Activated T-helper 2 cell treated with anti-CD3 and anti-CD28 coated beads, Interferon-gamma antibody, Interleukin-2, Interleukin-4, amounts not matched to agents 10 μg/mL and 5 μg/mL and 100 μg/mL, durations not matched to agents 14 hours and 24 hours and 36 hours (primary cell): ENCODE results near the gene PLEKHM2. TPM values are rescaled to one million over a fixed set of nuclear protein-coding genes. Genes with fewer than 3 reads are reported as not detected.
A peak's percentile ranks its signal among the peaks of the same experiment; 100 is the strongest.
"Not testable (repeated sequence)": the region's sequence is repeated elsewhere in the genome, so short reads cannot be mapped to it uniquely, and the experiment has no call there.

Source experiments
- DNase-seq: peaks from one replicate; pipeline ENCODE4 v3.0.0; 2021; ENCODE audit warnings: low spot score
- H3K27ac Mint-ChIP-seq: one replicate; pipeline ENCODE4 v1.8.0; 2021; ENCODE audit warnings: mixed read lengths
- H3K27me3 Mint-ChIP-seq: one replicate; pipeline ENCODE4 v1.8.0; 2021; ENCODE audit warnings: low read depth, mixed read lengths
- H3K36me3 Mint-ChIP-seq: one replicate; pipeline ENCODE4 v1.8.0; 2021; ENCODE audit warnings: low read depth, mixed read lengths
- H3K4me1 Mint-ChIP-seq: one replicate; pipeline ENCODE4 v1.8.0; 2021; ENCODE audit warnings: low read depth, mixed read lengths
- H3K4me3 Mint-ChIP-seq: one replicate; pipeline ENCODE4 v1.8.0; 2021; ENCODE audit warnings: low read depth, mild to moderate bottlenecking, moderate library complexity, mixed read lengths
- H3K9me3 Mint-ChIP-seq: one replicate; pipeline ENCODE4 v1.8.0; 2021; ENCODE audit warnings: mixed read lengths
- intact Hi-C: fragments of 100-400 bp; cut with micrococcal nuclease; formaldehyde crosslinking; loops from one replicate; pipeline ENCODE4 v1.15.1; 2023
- total RNA-seq: library from RNA; stranded (reverse); gene quantifications from 2 replicates; pipeline ENCODE4 v1.2.3, GENCODE V29; 2022

Gene PLEKHM2
- total RNA-seq, 1 donor from 2014 or later = 61.6 TPM

- intact Hi-C loops = no loop called here
- H3K9me3 Mint-ChIP-seq = no peaks in the 10 kb centered on the region
- no peak overlapping the region for H3K27ac Mint-ChIP-seq
- DNase-seq = no peak
- no peaks in the 10 kb centered on the region for H3K27me3 Mint-ChIP-seq
- H3K4me1 Mint-ChIP-seq = peaks cover 16% of the 10 kb centered on the region
- H3K36me3 Mint-ChIP-seq = peaks cover 20% of the 10 kb centered on the region
- no peak overlapping the region for H3K4me3 Mint-ChIP-seq
These were observed 9.3 kb downstream of the PLEKHM2 start for GRCh38 chr1:15693371-15693770.

GRCh38 chr1:15696956-15697521 is 12.9 kb downstream of the PLEKHM2 start:
- peak overlapping the region; percentile 92 for H3K27ac Mint-ChIP-seq
- H3K4me3 Mint-ChIP-seq = peak overlapping the region; percentile 71
- peaks cover 16% of the 10 kb centered on the region for H3K4me1 Mint-ChIP-seq
- peak; percentile 22 for DNase-seq
- no peaks in the 10 kb centered on the region for H3K27me3 Mint-ChIP-seq
- intact Hi-C loops = no loop called here
- no peaks in the 10 kb centered on the region for H3K9me3 Mint-ChIP-seq
- peaks cover 24% of the 10 kb centered on the region for H3K36me3 Mint-ChIP-seq

- Mint-ChIP-seq H3K9me3 (no peaks in the 10 kb centered on the region), H3K36me3 (peaks cover 24% of the 10 kb centered on the region), H3K27me3 (no peaks in the 10 kb centered on the region), H3K4me3 (no peak overlapping the region), H3K27ac (no peak overlapping the region), H3K4me1 (peaks cover 13% of the 10 kb centered on the region)
- DNase-seq = no peak
- intact Hi-C loops = no loop called here
These were observed 14.1 kb downstream of the PLEKHM2 start for GRCh38 chr1:15698201-15698600.

GRCh38 chr1:15699321-15699720 is 15.2 kb downstream of the PLEKHM2 start:
- H3K4me1 Mint-ChIP-seq = peaks cover 16% of the 10 kb centered on the region
- DNase-seq, intact Hi-C loops, H3K27ac Mint-ChIP-seq, H3K4me3 Mint-ChIP-seq, H3K9me3 Mint-ChIP-seq, H3K27me3 Mint-ChIP-seq: not testable (repeated sequence)
- H3K36me3 Mint-ChIP-seq = peaks cover 24% of the 10 kb centered on the region

GRCh38 chr1:15700508-15700907 is 16.4 kb downstream of the PLEKHM2 start:
- Mint-ChIP-seq H3K9me3 (no peaks in the 10 kb centered on the region), H3K27me3 (no peaks in the 10 kb centered on the region), H3K36me3 (peaks cover 22% of the 10 kb centered on the region), H3K27ac (no peak overlapping the region), H3K4me1 (peaks cover 16% of the 10 kb centered on the region), H3K4me3 (no peak overlapping the region)
- intact Hi-C loops = no loop called here
- no peak for DNase-seq

GRCh38 chr1:15701784-15702183 is 17.7 kb downstream of the PLEKHM2 start:
- no peak overlapping the region for H3K27ac Mint-ChIP-seq
- H3K4me3 Mint-ChIP-seq = no peak overlapping the region
- H3K27me3 Mint-ChIP-seq = no peaks in the 10 kb centered on the region
- intact Hi-C loops = no loop called here
- peaks cover 23% of the 10 kb centered on the region for H3K36me3 Mint-ChIP-seq
- peaks cover 12% of the 10 kb centered on the region for H3K4me1 Mint-ChIP-seq
- DNase-seq = no peak
- no peaks in the 10 kb centered on the region for H3K9me3 Mint-ChIP-seq

GRCh38 chr1:15702722-15703550 is 18.8 kb downstream of the PLEKHM2 start:
- no peak for DNase-seq
- Mint-ChIP-seq H3K27me3 (no peaks in the 10 kb centered on the region), H3K36me3 (peaks cover 20% of the 10 kb centered on the region), H3K4me1 (peaks cover 3% of the 10 kb centered on the region), H3K4me3 (no peak overlapping the region), H3K9me3 (no peaks in the 10 kb centered on the region), H3K27ac (no peak overlapping the region)
- intact Hi-C loops = no loop called here

- Mint-ChIP-seq H3K9me3 (no peaks in the 10 kb centered on the region), H3K36me3 (peaks cover 18% of the 10 kb centered on the region), H3K4me1 (peaks cover 3% of the 10 kb centered on the region), H3K4me3 (no peak overlapping the region), H3K27me3 (no peaks in the 10 kb centered on the region), H3K27ac (no peak overlapping the region)
- no peak for DNase-seq
- intact Hi-C loops = no loop called here
These were observed 19.4 kb downstream of the PLEKHM2 start for GRCh38 chr1:15703562-15703961.

GRCh38 chr1:15704526-15705183 is 20.5 kb downstream of the PLEKHM2 start:
- Mint-ChIP-seq H3K9me3 (no peaks in the 10 kb centered on the region), H3K4me3 (no peak overlapping the region), H3K36me3 (peaks cover 12% of the 10 kb centered on the region), H3K27me3 (no peaks in the 10 kb centered on the region), H3K27ac (no peak overlapping the region), H3K4me1 (peaks cover 3% of the 10 kb centered on the region)
- no peak for DNase-seq
- intact Hi-C loops = no loop called here

- peaks cover 3% of the 10 kb centered on the region for H3K4me1 Mint-ChIP-seq
These were observed 21.1 kb downstream of the PLEKHM2 start for GRCh38 chr1:15705184-15705566.

GRCh38 chr1:15706751-15707150 is 22.6 kb downstream of the PLEKHM2 start:
- H3K4me1 Mint-ChIP-seq = peaks cover 3% of the 10 kb centered on the region
- H3K27ac Mint-ChIP-seq = no peak overlapping the region
- H3K36me3 Mint-ChIP-seq = peaks cover 9% of the 10 kb centered on the region
- no peak for DNase-seq
- H3K27me3 Mint-ChIP-seq = no peaks in the 10 kb centered on the region
- intact Hi-C loops = no loop called here
- H3K4me3 Mint-ChIP-seq = no peak overlapping the region
- H3K9me3 Mint-ChIP-seq = no peaks in the 10 kb centered on the region

More at GRCh38 chr1:15705184-15705566, 21.1 kb downstream of the PLEKHM2 start:
- Mint-ChIP-seq H3K4me3 (no peak overlapping the region), H3K36me3 (peaks cover 12% of the 10 kb centered on the region), H3K9me3 (no peaks in the 10 kb centered on the region), H3K27me3 (no peaks in the 10 kb centered on the region), H3K27ac (no peak overlapping the region)
- intact Hi-C loops = no loop called here
- DNase-seq = no peak

GRCh38 chr1:15707239-15707925 is 23.3 kb downstream of the PLEKHM2 start:
- Mint-ChIP-seq H3K4me1 (peaks cover 5% of the 10 kb centered on the region), H3K27me3 (no peaks in the 10 kb centered on the region), H3K36me3 (peaks cover 9% of the 10 kb centered on the region), H3K4me3 (no peak overlapping the region), H3K27ac (no peak overlapping the region), H3K9me3 (no peaks in the 10 kb centered on the region)
- intact Hi-C loops = no loop called here
- DNase-seq = no peak
